Endodermal cell (in vitro differentiated cells): ENCODE measurements around the gene TEN1. TPM values are rescaled to one million over a fixed set of nuclear protein-coding genes. Genes with fewer than 3 reads are reported as not detected.
A peak's percentile ranks its signal among the peaks of the same experiment; 100 is the strongest.

Experiments
- DNase-seq: peaks from one replicate; pipeline ENCODE4 v3.0.0-alpha.2; 2017
- H3K27ac ChIP-seq: 2 replicates; pipeline ENCODE4 v1.5.1; 2013; ENCODE audit warnings: mild to moderate bottlenecking, low read depth, low read length, moderate library complexity
- H3K27me3 ChIP-seq: 2 replicates; pipeline ENCODE4 v1.6.1; 2013; ENCODE audit warnings: mild to moderate bottlenecking, low read length, moderate library complexity; ENCODE audit not compliant: insufficient read depth, control insufficient read depth, poor library complexity, severe bottlenecking
- H3K36me3 ChIP-seq: 2 replicates; pipeline ENCODE4 v1.7.0; 2013; ENCODE audit warnings: mild to moderate bottlenecking, low read length, moderate library complexity; ENCODE audit not compliant: control insufficient read depth, insufficient read depth
- H3K4me1 ChIP-seq: one replicate; pipeline ENCODE4 v1.7.0; 2013; ENCODE audit warnings: low read length; ENCODE audit not compliant: control insufficient read depth, insufficient read depth
- H3K4me3 ChIP-seq: 2 replicates; pipeline ENCODE4 v1.5.1; 2013; ENCODE audit warnings: mild to moderate bottlenecking, low read length, moderate library complexity
- H3K9ac ChIP-seq: 2 replicates; pipeline ENCODE4 v1.6.1; 2013; ENCODE audit warnings: mild to moderate bottlenecking, low read length, moderate library complexity; ENCODE audit not compliant: poor library complexity, severe bottlenecking; ENCODE audit errors: extremely low read depth
- H3K9me3 ChIP-seq: 2 replicates; pipeline ENCODE4 v1.6.1; 2013; ENCODE audit warnings: mild to moderate bottlenecking, low read length, moderate library complexity; ENCODE audit not compliant: control insufficient read depth
- H3K27ac Mint-ChIP-seq: 2 replicates; pipeline ENCODE4 v1.8.0; 2020; ENCODE audit warnings: mixed read lengths
- H3K27me3 Mint-ChIP-seq: 2 replicates; pipeline ENCODE4 v1.8.0; 2021; ENCODE audit warnings: mild to moderate bottlenecking, mixed read lengths; ENCODE audit not compliant: insufficient read depth
- H3K36me3 Mint-ChIP-seq: 2 replicates; pipeline ENCODE4 v1.8.0; 2020; ENCODE audit warnings: low read depth, mixed read lengths
- H3K4me1 Mint-ChIP-seq: 2 replicates; pipeline ENCODE4 v1.8.0; 2020; ENCODE audit warnings: mixed read lengths
- H3K4me3 Mint-ChIP-seq: 2 replicates; pipeline ENCODE4 v1.8.0; 2020; ENCODE audit warnings: mild to moderate bottlenecking, moderate library complexity, mixed read lengths
- H3K9me3 Mint-ChIP-seq: 2 replicates; pipeline ENCODE4 v1.8.0; 2020; ENCODE audit warnings: mild to moderate bottlenecking, mixed read lengths
- WGBS, 2 experiments: methylation state at CpG; one replicate each; pipeline versions ENCODE4 v1.1.5 to v1.1.7; 2013; ENCODE audit warnings: missing lambda C conversion rate in 2 of 2, mixed read lengths in 1 of 2; ENCODE audit not compliant: insufficient coverage in 1 of 2, insufficient read length in 1 of 2; 5-methylcytosine and 5-hydroxymethylcytosine counted together
- total RNA-seq, 2 donors: library from RNA; stranded (reverse); fragmentation: NEBNext Ultra II Directional in 1 of 2; extraction: Animal tissue kit (Norgen Biotek cat#: 25700) in 1 of 2; gene quantifications; 2 replicates in 1 of 2; 3 replicates in 1 of 2; pipeline ENCODE4 v1.2.1, GENCODE V29; 2021
- TF ChIP-seq, protein P1 (sequence below): fragments of 200-600 bp; sonication (generic); conservative IDR thresholded peaks from 2 replicates; pipeline ENCODE4 v1.5.0; 2021; ENCODE audit warnings: antibody characterized with exemption, mild to moderate bottlenecking

TEN1 gene
- total RNA-seq, 2 donors from 2014 or later, result 12.1 to 15.3 TPM

DNA sequence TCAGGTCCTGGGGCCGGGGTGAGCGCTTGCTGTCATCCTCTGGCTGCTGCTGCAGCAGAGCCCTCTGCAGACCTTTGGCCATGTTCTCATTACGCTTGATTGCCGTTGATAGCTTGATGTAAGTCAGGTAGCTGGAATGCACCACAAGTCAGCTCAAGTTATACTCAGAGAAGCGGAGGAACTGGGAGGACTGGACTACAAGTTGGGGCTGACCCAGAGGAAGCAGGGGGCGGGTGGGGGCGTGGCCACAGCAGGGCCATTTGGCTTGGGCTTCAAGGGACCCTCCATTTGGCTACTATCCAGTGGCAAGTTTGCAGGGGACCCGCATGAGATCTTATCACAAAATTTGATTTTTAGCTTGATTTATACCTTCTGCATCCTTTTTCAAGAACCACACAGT is 67.0 kb downstream of the TEN1 start:
- Mint-ChIP-seq H3K27me3 (no peaks in the 10 kb centered on the region), H3K27ac (no peak overlapping the region), H3K9me3 (no peaks in the 10 kb centered on the region), H3K4me1 (no peaks in the 10 kb centered on the region), H3K36me3 (peaks cover 87% of the 10 kb centered on the region), H3K4me3 (no peak overlapping the region)
- Histone ChIP-seq H3K36me3 (peaks cover 96% of the 10 kb centered on the region), H3K4me1 (no peaks in the 10 kb centered on the region), H3K27me3 (no peaks in the 10 kb centered on the region), H3K9ac (no peak overlapping the region), H3K4me3 (no peak overlapping the region), H3K27ac (no peak overlapping the region), H3K9me3 (no peaks in the 10 kb centered on the region)
- TF ChIP-seq, protein P1, sequence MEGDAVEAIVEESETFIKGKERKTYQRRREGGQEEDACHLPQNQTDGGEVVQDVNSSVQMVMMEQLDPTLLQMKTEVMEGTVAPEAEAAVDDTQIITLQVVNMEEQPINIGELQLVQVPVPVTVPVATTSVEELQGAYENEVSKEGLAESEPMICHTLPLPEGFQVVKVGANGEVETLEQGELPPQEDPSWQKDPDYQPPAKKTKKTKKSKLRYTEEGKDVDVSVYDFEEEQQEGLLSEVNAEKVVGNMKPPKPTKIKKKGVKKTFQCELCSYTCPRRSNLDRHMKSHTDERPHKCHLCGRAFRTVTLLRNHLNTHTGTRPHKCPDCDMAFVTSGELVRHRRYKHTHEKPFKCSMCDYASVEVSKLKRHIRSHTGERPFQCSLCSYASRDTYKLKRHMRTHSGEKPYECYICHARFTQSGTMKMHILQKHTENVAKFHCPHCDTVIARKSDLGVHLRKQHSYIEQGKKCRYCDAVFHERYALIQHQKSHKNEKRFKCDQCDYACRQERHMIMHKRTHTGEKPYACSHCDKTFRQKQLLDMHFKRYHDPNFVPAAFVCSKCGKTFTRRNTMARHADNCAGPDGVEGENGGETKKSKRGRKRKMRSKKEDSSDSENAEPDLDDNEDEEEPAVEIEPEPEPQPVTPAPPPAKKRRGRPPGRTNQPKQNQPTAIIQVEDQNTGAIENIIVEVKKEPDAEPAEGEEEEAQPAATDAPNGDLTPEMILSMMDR, result no peak
- 96 to 100% methylated on average over 6 to 8 of the region's 8 CpGs for WGBS, 2 experiments
- DNase-seq, result no peak

DNA sequence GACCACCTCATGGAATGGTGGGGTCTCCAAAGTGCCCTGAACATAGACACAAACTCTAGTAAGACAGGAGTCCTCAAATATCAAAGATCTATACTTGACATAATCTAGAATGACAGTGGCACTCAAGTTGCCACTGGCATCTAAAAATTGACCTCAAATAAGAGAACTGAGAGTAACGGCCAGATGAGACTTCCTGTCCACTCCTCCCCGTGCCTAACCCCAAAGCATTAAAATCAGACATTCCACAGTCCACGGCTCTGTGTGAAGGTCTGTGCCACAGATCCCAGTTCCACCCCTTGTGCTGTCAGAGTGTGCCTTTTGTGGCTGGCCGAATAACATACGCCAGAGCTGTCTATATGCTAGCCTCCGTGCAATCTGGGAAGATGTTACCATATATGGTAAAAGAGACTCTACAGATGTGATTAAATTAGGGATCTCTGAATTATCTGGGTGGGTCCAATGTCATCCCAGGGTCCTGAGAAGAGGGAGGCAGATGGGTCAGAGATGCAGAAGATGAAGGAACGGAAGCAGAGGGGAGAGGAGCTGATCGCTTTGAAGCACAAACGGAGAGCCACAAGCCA is 69.1 kb downstream of the TEN1 start:
- no peaks in the 10 kb centered on the region for H3K27me3 ChIP-seq
- no peaks in the 10 kb centered on the region for H3K4me1 Mint-ChIP-seq
- H3K4me3 ChIP-seq, result no peak overlapping the region
- TF ChIP-seq, protein P1, result no peak
- no peaks in the 10 kb centered on the region for H3K9me3 Mint-ChIP-seq
- no peak overlapping the region for H3K4me3 Mint-ChIP-seq
- no peak overlapping the region for H3K9ac ChIP-seq
- no peaks in the 10 kb centered on the region for H3K4me1 ChIP-seq
- no peak for DNase-seq
- 96 to 98% methylated on average over 8 to 9 of the region's 9 CpGs for WGBS, 2 experiments
- H3K27ac ChIP-seq, result no peak overlapping the region
- H3K27ac Mint-ChIP-seq, result peak overlapping the region; percentile 37
- H3K36me3 Mint-ChIP-seq, result peaks cover 78% of the 10 kb centered on the region
- no peaks in the 10 kb centered on the region for H3K9me3 ChIP-seq
- no peaks in the 10 kb centered on the region for H3K27me3 Mint-ChIP-seq
- peaks cover 87% of the 10 kb centered on the region for H3K36me3 ChIP-seq

DNA sequence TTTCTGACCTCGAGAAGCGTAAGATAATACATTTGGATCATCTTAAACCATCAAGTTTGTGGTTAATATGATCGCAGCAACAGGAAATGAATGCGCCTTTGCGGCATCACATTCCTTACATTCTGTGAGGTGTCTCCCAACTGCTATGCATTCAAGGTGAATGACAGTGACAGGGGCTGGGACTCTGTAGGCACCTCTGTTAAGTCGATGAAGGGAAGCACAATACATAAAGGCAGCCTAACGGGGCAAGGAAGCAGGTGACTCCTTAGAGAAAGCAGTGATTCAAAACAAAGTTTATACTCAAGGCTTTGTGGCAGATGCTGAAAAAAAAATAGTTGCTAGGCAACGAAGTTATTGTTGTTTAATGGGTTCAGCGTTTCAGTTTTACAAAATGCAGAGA is 69.7 kb downstream of the TEN1 start:
- no peak overlapping the region for H3K4me3 Mint-ChIP-seq
- no peaks in the 10 kb centered on the region for H3K27me3 Mint-ChIP-seq
- no peaks in the 10 kb centered on the region for H3K4me1 Mint-ChIP-seq

More for the DNA sequence above, 69.7 kb downstream of the TEN1 start:
- H3K27ac ChIP-seq, result no peak overlapping the region
- H3K27ac Mint-ChIP-seq, result peak overlapping the region; percentile 37
- H3K9me3 Mint-ChIP-seq, result no peaks in the 10 kb centered on the region
- 90 to 95% methylated on average over 7 to 9 of the region's 9 CpGs for WGBS, 2 experiments
- no peaks in the 10 kb centered on the region for H3K27me3 ChIP-seq
- peaks cover 87% of the 10 kb centered on the region for H3K36me3 ChIP-seq
- H3K4me3 ChIP-seq, result no peak overlapping the region
- no peak for DNase-seq
- peaks cover 77% of the 10 kb centered on the region for H3K36me3 Mint-ChIP-seq
- TF ChIP-seq, protein P1, result no peak
- H3K9me3 ChIP-seq, result no peaks in the 10 kb centered on the region
- no peak overlapping the region for H3K9ac ChIP-seq
- no peaks in the 10 kb centered on the region for H3K4me1 ChIP-seq
